Measurements from ENCODE around the gene LRP8. TPM values are rescaled to one million over a fixed set of nuclear protein-coding genes. Genes with fewer than 3 reads are reported as not detected.

Gene LRP8
- total and polyA plus RNA-seq, 9 of the 15 experiments (the other 6 are each of a cell fraction or from before 2014, with no cell fraction given), result 7.1 to 56.1 (median 31.3) TPM

DNA sequence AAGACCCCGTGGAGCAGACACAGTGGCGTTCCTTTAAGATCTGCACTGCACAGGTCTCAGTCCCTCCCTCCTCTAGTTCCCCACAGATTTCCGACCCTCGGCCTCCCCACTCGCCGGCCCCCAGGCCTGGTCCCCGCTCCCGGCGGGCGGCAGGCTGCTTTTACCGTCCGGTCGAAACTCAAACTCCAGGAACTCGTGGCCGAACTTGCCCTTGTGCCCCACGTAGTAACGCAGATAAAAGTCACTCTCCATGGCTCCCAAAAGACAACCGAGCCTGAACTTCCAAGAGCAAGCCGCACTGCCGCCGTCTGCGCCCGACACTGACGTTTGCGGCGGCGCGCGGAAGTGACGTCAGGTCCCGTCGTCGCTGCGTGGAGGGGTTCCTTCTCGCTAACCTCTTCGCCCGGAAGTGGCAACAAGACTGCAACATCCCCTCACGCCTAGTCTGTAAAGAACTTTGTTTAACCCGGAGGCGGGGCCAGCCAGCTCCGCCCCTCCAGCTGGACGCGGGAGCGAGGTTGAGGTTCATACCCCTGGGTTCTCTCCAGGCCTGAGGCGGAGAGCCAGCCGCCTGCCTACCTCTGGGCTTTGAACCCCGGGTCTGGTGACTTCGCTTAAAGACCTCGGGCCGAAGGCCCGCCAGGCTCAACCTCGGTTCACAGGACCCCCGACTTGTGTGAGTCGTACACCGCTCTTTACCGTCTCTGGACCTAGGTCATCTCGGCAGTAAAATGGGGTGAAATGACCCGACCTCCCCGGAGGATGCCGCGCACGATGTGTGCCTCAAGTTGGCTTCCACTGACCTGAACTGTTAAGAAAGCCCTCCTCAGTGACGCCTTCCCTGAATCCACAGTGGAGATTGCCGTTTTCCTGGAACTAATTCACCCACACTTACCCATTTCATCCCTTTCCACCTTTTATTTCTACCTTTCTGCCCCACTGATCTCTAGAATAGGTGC lies 89.4 kb downstream of the LRP8 start, which contains the start of gene MAGOH (continued):
- TF ChIP-seq COPS2 (conservative IDR thresholded peaks at IDR 0.05) (no peak), HLTF (IDR thresholded peaks at IDR 0.05) (peak; percentile 33; the same call in 1 of the 2 replicates), ZBTB49 (CRISPR knock-in tag; IDR thresholded peaks at IDR 0.05; ENCODE audit: borderline replicate concordance) (no peak), MIER1 (IDR thresholded peaks at IDR 0.05; ENCODE audit: low read depth) (no peak), THRA (IDR thresholded peaks at IDR 0.05) (no peak), ZNF280A (IDR thresholded peaks at IDR 0.05; ENCODE audit: low read depth, partially characterized antibody) (no peak), SIX5 (IDR thresholded peaks at IDR 0.05; ENCODE audit: borderline replicate concordance in 1 of 2, insufficient read depth in 1 of 2, low read depth in 1 of 2, low read length in 2 of 2) (peak; percentile 24 to 31; a peak in 2 of 4 replicates), NR1H2 (CRISPR knock-in tag; IDR thresholded peaks at IDR 0.05) (no peak), TAF1 (IDR thresholded peaks at IDR 0.05; ENCODE audit: control insufficient read depth, extremely low read depth, insufficient read depth, low read length, severe bottlenecking) (peak; percentile 93), HDAC2 (IDR thresholded peaks at IDR 0.05) (peak; percentile 85; the same call in 1 of the 2 replicates), ARHGAP35 (IDR thresholded peaks at IDR 0.05; ENCODE audit: partially characterized antibody) (no peak), MAFG (tag; conservative IDR thresholded peaks at IDR 0.05) (no peak), MECOM (CRISPR knock-in tag; IDR thresholded peaks at IDR 0.05) (no peak), KDM1A (IDR thresholded peaks at IDR 0.05) (no peak), POLR3G (IDR thresholded peaks at IDR 0.05; ENCODE audit: extremely low read depth, insufficient read length, insufficient replicate concordance) (no peak)
- TF ChIP-seq, protein P1, sequence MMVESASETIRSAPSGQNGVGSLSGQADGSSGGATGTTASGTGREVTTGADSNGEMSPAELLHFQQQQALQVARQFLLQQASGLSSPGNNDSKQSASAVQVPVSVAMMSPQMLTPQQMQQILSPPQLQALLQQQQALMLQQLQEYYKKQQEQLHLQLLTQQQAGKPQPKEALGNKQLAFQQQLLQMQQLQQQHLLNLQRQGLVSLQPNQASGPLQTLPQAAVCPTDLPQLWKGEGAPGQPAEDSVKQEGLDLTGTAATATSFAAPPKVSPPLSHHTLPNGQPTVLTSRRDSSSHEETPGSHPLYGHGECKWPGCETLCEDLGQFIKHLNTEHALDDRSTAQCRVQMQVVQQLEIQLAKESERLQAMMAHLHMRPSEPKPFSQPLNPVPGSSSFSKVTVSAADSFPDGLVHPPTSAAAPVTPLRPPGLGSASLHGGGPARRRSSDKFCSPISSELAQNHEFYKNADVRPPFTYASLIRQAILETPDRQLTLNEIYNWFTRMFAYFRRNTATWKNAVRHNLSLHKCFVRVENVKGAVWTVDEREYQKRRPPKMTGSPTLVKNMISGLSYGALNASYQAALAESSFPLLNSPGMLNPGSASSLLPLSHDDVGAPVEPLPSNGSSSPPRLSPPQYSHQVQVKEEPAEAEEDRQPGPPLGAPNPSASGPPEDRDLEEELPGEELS (CRISPR knock-in tag; IDR thresholded peaks at IDR 0.05; ENCODE audit: borderline replicate concordance), result 0 out of 2 replicates have a peak, but pooled peaks have one; percentile 42
- TF ChIP-seq, protein P2, sequence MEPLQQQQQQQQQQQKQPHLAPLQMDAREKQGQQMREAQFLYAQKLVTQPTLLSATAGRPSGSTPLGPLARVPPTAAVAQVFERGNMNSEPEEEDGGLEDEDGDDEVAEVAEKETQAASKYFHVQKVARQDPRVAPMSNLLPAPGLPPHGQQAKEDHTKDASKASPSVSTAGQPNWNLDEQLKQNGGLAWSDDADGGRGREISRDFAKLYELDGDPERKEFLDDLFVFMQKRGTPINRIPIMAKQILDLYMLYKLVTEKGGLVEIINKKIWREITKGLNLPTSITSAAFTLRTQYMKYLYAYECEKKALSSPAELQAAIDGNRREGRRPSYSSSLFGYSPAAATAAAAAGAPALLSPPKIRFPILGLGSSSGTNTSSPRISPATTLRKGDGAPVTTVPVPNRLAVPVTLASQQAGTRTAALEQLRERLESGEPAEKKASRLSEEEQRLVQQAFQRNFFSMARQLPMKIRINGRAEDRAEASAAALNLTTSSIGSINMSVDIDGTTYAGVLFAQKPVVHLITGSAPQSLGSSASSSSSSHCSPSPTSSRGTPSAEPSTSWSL (CRISPR knock-in tag; IDR thresholded peaks at IDR 0.05; ENCODE audit: borderline replicate concordance), result no peak

All from K562 (cell line).